NK-92 (cell line): ENCODE data around the gene AKR1C2.
"Not testable (repeated sequence)": the region's sequence is repeated elsewhere in the genome, so short reads cannot be mapped to it uniquely, and the experiment has no call there.

Experiments
- DNase-seq: peaks from one replicate; lab custom pipeline; 2025; ENCODE audit not compliant: unreplicated experiment; lab: John Stamatoyannopoulos, UW

AKR1C2 gene

GRCh38 chr10:5003127-5004029 lies at the start of gene AKR1C2:
AKR1C2 (minus strand) TSS chr10:5003857; CDS start chr10:5003835, 22 bp downstream.
- DNase-seq, result not testable (repeated sequence)

GRCh38 chr10:5052951-5053500 lies 49.4 kb upstream of the AKR1C2 start:
- not testable (repeated sequence) for DNase-seq

GRCh38 chr10:5047912-5048628 lies 44.4 kb upstream of the AKR1C2 start:
- DNase-seq, result no peak

- DNase-seq, result not testable (repeated sequence)
Observed at GRCh38 chr10:5047055-5047454, 43.4 kb upstream of the AKR1C2 start.

- no peak for DNase-seq
Observed at GRCh38 chr10:5046410-5046809, 42.8 kb upstream of the AKR1C2 start.

GRCh38 chr10:5045095-5045494 lies 41.4 kb upstream of the AKR1C2 start:
- no peak for DNase-seq

GRCh38 chr10:5043716-5044115 lies 40.1 kb upstream of the AKR1C2 start:
- no peak for DNase-seq

- no peak for DNase-seq
Observed at GRCh38 chr10:5042922-5043321, 39.3 kb upstream of the AKR1C2 start.

- DNase-seq, result no peak
Observed at GRCh38 chr10:5041471-5042023, 37.9 kb upstream of the AKR1C2 start.

- DNase-seq, result no peak
Observed at GRCh38 chr10:5040781-5041470, 37.3 kb upstream of the AKR1C2 start.

GRCh38 chr10:5040010-5040673 lies 36.5 kb upstream of the AKR1C2 start:
- no peak for DNase-seq

GRCh38 chr10:5038733-5039132 lies 35.1 kb upstream of the AKR1C2 start:
- DNase-seq, result no peak

- DNase-seq, result no peak
Observed at GRCh38 chr10:5038101-5038500, 34.4 kb upstream of the AKR1C2 start.

GRCh38 chr10:5036511-5036910 lies 32.9 kb upstream of the AKR1C2 start:
- no peak for DNase-seq

- DNase-seq, result no peak
Observed at GRCh38 chr10:5035356-5035755, 31.7 kb upstream of the AKR1C2 start.

- no peak for DNase-seq
Observed at GRCh38 chr10:5034588-5034987, 30.9 kb upstream of the AKR1C2 start.

GRCh38 chr10:5033061-5033778 lies 29.6 kb upstream of the AKR1C2 start:
- no peak for DNase-seq

GRCh38 chr10:5032444-5032843 lies 28.8 kb upstream of the AKR1C2 start:
- not testable (repeated sequence) for DNase-seq

GRCh38 chr10:5031588-5031987 lies 27.9 kb upstream of the AKR1C2 start:
- not testable (repeated sequence) for DNase-seq

- DNase-seq, result no peak
Observed at GRCh38 chr10:5030989-5031388, 27.3 kb upstream of the AKR1C2 start.
